HEK293 (cell line): Measurements from ENCODE around the gene CHMP6.
A peak's percentile ranks its signal among the peaks of the same experiment; 100 is the strongest.

Experiments
- CTCF ChIP-seq: fragments of 450-650 bp; formaldehyde crosslinking; IDR thresholded peaks from 2 replicates; pipeline ENCODE4 v1.5.1; 2016; ENCODE audit warnings: missing biosample characterization, missing genetic modification characterization
- GLIS1 ChIP-seq: fragments of 450-650 bp; formaldehyde crosslinking; IDR thresholded peaks from 2 replicates; pipeline ENCODE4 v1.5.1; 2016; ENCODE audit warnings: missing biosample characterization, missing genetic modification characterization
- GLIS2 ChIP-seq: fragments of 450-650 bp; formaldehyde crosslinking; IDR thresholded peaks from 2 replicates; pipeline ENCODE4 v1.5.1; 2016; ENCODE audit warnings: missing biosample characterization, missing genetic modification characterization
- PATZ1 ChIP-seq: fragments of 450-650 bp; formaldehyde crosslinking; IDR thresholded peaks from 2 replicates; pipeline ENCODE4 v1.5.1; 2016; ENCODE audit warnings: missing biosample characterization, missing genetic modification characterization
- SCRT2 ChIP-seq: fragments of 450-650 bp; formaldehyde crosslinking; IDR thresholded peaks from 2 replicates; pipeline ENCODE4 v1.5.1; 2016; ENCODE audit warnings: missing biosample characterization, missing genetic modification characterization
- SP2 ChIP-seq: fragments of 450-650 bp; formaldehyde crosslinking; IDR thresholded peaks from 2 replicates; pipeline ENCODE4 v1.5.1; 2016; ENCODE audit warnings: missing biosample characterization, missing genetic modification characterization
- TCF7L2 ChIP-seq: IDR thresholded peaks from 2 replicates; pipeline ENCODE4 v1.6.1; 2011; ENCODE audit warnings: low read depth, mild to moderate bottlenecking, inconsistent platforms, low read length, moderate library complexity, borderline replicate concordance
- ZBTB20 ChIP-seq: fragments of 450-650 bp; formaldehyde crosslinking; IDR thresholded peaks from 2 replicates; pipeline ENCODE4 v1.5.1; 2016; ENCODE audit warnings: missing biosample characterization, missing genetic modification characterization
- ZBTB21 ChIP-seq: fragments of 450-650 bp; formaldehyde crosslinking; IDR thresholded peaks from 2 replicates; pipeline ENCODE4 v1.5.1; 2017; ENCODE audit warnings: missing biosample characterization, missing genetic modification characterization
- ZFP3 ChIP-seq: fragments of 450-650 bp; formaldehyde crosslinking; IDR thresholded peaks from 2 replicates; pipeline ENCODE4 v1.5.1; 2016; ENCODE audit warnings: low read depth, missing biosample characterization, missing genetic modification characterization
- ZNF157 ChIP-seq: fragments of 450-650 bp; formaldehyde crosslinking; IDR thresholded peaks from 2 replicates; pipeline ENCODE4 v1.5.1; 2016; ENCODE audit warnings: missing biosample characterization, missing genetic modification characterization
- ZNF16 ChIP-seq: fragments of 450-650 bp; formaldehyde crosslinking; IDR thresholded peaks from 2 replicates; pipeline ENCODE4 v1.5.1; 2016; ENCODE audit warnings: low read depth, missing biosample characterization, missing genetic modification characterization
- ZNF174 ChIP-seq: fragments of 450-650 bp; formaldehyde crosslinking; IDR thresholded peaks from 2 replicates; pipeline ENCODE4 v1.5.0; 2017; ENCODE audit warnings: missing biosample characterization, mild to moderate bottlenecking, missing genetic modification characterization
- ZNF202 ChIP-seq: fragments of 450-650 bp; formaldehyde crosslinking; IDR thresholded peaks from 2 replicates; pipeline ENCODE4 v1.5.1; 2016; ENCODE audit warnings: missing biosample characterization, missing genetic modification characterization, borderline replicate concordance
- ZNF223 ChIP-seq: fragments of 450-650 bp; formaldehyde crosslinking; IDR thresholded peaks from 2 replicates; pipeline ENCODE4 v1.5.1; 2016; ENCODE audit warnings: missing biosample characterization, missing genetic modification characterization
- ZNF23 ChIP-seq: fragments of 450-650 bp; formaldehyde crosslinking; IDR thresholded peaks from 2 replicates; pipeline ENCODE4 v1.5.1; 2016; ENCODE audit warnings: missing biosample characterization, missing genetic modification characterization, borderline replicate concordance
- ZNF324 ChIP-seq: fragments of 450-650 bp; formaldehyde crosslinking; IDR thresholded peaks from 2 replicates; pipeline ENCODE4 v1.5.1; 2016; ENCODE audit warnings: missing biosample characterization, missing genetic modification characterization
- ZNF354C ChIP-seq: fragments of 450-650 bp; formaldehyde crosslinking; IDR thresholded peaks from 2 replicates; pipeline ENCODE4 v1.5.1; 2016; ENCODE audit warnings: missing biosample characterization, missing genetic modification characterization, low read depth, borderline replicate concordance
- ZNF366 ChIP-seq: fragments of 450-650 bp; formaldehyde crosslinking; conservative IDR thresholded peaks from 2 replicates; pipeline ENCODE4 v1.5.1; 2016; ENCODE audit warnings: missing biosample characterization, missing genetic modification characterization
- ZNF398 ChIP-seq: fragments of 450-650 bp; formaldehyde crosslinking; IDR thresholded peaks from 2 replicates; pipeline ENCODE4 v1.5.1; 2017; ENCODE audit warnings: missing biosample characterization, missing genetic modification characterization
- ZNF426 ChIP-seq: fragments of 450-650 bp; formaldehyde crosslinking; IDR thresholded peaks from 2 replicates; pipeline ENCODE4 v1.5.1; 2017; ENCODE audit warnings: missing biosample characterization, missing genetic modification characterization, mild to moderate bottlenecking, inconsistent platforms, moderate library complexity
- ZNF654 ChIP-seq: fragments of 450-650 bp; formaldehyde crosslinking; IDR thresholded peaks from 2 replicates; pipeline ENCODE4 v1.5.1; 2016; ENCODE audit warnings: low read depth, missing biosample characterization, missing genetic modification characterization
- ZNF658 ChIP-seq: fragments of 450-650 bp; formaldehyde crosslinking; IDR thresholded peaks from 2 replicates; pipeline ENCODE4; 2016; ENCODE audit warnings: missing biosample characterization, missing genetic modification characterization
- TF ChIP-seq, protein P1 (sequence below): fragments of 450-650 bp; formaldehyde crosslinking; conservative IDR thresholded peaks from 2 replicates; pipeline ENCODE4 v1.5.1; 2016; ENCODE audit warnings: low read depth, missing biosample characterization, missing genetic modification characterization
- TF ChIP-seq, protein P2 (sequence below): fragments of 450-650 bp; formaldehyde crosslinking; IDR thresholded peaks from 2 replicates; pipeline ENCODE4; 2016; ENCODE audit warnings: missing biosample characterization, missing genetic modification characterization
- TF ChIP-seq, protein P3 (sequence below): fragments of 450-650 bp; formaldehyde crosslinking; IDR thresholded peaks from 2 replicates; pipeline ENCODE4 v1.5.1; 2016; ENCODE audit warnings: missing biosample characterization, missing genetic modification characterization
- TF ChIP-seq, protein P4 (sequence below): IDR thresholded peaks from 2 replicates; pipeline ENCODE4 v1.6.1; 2011; ENCODE audit warnings: mild to moderate bottlenecking, low read depth, low read length, borderline replicate concordance

The CHMP6 gene

GRCh38 chr17:80980397-80981061, 11.1 kb upstream of the CHMP6 start (continued):
- TF ChIP-seq CTCF (tag by site-specific recombination): no peak
- TF ChIP-seq ZNF654 (tag by site-specific recombination): no peak
- no peak for TF ChIP-seq GLIS1 (tag by site-specific recombination)
- no peak for TF ChIP-seq SP2 (tag by site-specific recombination)
- TF ChIP-seq ZNF658: no peak
- TF ChIP-seq ZNF223 (tag by site-specific recombination): no peak
- 0 out of 2 replicates have a peak, but pooled peaks have one; percentile 9 for TF ChIP-seq ZBTB21 (tag by site-specific recombination)
- no peak for TF ChIP-seq ZFP3 (tag by site-specific recombination)
- peak; percentile 14 for TF ChIP-seq PATZ1
- TF ChIP-seq ZNF16 (tag by site-specific recombination): no peak
- no peak for TF ChIP-seq ZNF202
- TF ChIP-seq, protein P1, sequence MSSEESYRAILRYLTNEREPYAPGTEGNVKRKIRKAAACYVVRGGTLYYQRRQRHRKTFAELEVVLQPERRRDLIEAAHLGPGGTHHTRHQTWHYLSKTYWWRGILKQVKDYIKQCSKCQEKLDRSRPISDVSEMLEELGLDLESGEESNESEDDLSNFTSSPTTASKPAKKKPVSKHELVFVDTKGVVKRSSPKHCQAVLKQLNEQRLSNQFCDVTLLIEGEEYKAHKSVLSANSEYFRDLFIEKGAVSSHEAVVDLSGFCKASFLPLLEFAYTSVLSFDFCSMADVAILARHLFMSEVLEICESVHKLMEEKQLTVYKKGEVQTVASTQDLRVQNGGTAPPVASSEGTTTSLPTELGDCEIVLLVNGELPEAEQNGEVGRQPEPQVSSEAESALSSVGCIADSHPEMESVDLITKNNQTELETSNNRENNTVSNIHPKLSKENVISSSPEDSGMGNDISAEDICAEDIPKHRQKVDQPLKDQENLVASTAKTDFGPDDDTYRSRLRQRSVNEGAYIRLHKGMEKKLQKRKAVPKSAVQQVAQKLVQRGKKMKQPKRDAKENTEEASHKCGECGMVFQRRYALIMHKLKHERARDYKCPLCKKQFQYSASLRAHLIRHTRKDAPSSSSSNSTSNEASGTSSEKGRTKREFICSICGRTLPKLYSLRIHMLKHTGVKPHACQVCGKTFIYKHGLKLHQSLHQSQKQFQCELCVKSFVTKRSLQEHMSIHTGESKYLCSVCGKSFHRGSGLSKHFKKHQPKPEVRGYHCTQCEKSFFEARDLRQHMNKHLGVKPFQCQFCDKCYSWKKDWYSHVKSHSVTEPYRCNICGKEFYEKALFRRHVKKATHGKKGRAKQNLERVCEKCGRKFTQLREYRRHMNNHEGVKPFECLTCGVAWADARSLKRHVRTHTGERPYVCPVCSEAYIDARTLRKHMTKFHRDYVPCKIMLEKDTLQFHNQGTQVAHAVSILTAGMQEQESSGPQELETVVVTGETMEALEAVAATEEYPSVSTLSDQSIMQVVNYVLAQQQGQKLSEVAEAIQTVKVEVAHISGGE: no peak
- TF ChIP-seq GLIS2 (tag by site-specific recombination): no peak
- TF ChIP-seq ZNF157 (tag by site-specific recombination): 0 out of 2 replicates have a peak, but pooled peaks have one; percentile 14
- TF ChIP-seq, protein P2, sequence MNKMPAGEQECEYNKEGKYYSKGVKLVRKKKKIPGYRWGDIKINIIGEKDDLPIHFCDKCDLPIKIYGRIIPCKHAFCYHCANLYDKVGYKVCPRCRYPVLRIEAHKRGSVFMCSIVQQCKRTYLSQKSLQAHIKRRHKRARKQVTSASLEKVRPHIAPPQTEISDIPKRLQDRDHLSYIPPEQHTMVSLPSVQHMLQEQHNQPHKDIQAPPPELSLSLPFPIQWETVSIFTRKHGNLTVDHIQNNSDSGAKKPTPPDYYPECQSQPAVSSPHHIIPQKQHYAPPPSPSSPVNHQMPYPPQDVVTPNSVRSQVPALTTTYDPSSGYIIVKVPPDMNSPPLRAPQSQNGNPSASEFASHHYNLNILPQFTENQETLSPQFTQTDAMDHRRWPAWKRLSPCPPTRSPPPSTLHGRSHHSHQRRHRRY (tag by site-specific recombination): no peak
- no peak for TF ChIP-seq ZNF23
- TF ChIP-seq, protein P3, sequence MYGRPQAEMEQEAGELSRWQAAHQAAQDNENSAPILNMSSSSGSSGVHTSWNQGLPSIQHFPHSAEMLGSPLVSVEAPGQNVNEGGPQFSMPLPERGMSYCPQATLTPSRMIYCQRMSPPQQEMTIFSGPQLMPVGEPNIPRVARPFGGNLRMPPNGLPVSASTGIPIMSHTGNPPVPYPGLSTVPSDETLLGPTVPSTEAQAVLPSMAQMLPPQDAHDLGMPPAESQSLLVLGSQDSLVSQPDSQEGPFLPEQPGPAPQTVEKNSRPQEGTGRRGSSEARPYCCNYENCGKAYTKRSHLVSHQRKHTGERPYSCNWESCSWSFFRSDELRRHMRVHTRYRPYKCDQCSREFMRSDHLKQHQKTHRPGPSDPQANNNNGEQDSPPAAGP (tag by site-specific recombination): peak; percentile 97
- TF ChIP-seq ZNF398 (tag by site-specific recombination): peak; percentile 40
- TF ChIP-seq TCF7L2: no peak
- TF ChIP-seq ZNF354C: no peak
- no peak for TF ChIP-seq ZNF426
- no peak for TF ChIP-seq ZBTB20 (tag by site-specific recombination)
- TF ChIP-seq ZNF324 (tag by site-specific recombination): 0 out of 2 replicates have a peak, but pooled peaks have one; percentile 76
- TF ChIP-seq ZNF366 (tag by site-specific recombination): peak; percentile 99
- TF ChIP-seq ZNF174: no peak
- TF ChIP-seq, protein P4, sequence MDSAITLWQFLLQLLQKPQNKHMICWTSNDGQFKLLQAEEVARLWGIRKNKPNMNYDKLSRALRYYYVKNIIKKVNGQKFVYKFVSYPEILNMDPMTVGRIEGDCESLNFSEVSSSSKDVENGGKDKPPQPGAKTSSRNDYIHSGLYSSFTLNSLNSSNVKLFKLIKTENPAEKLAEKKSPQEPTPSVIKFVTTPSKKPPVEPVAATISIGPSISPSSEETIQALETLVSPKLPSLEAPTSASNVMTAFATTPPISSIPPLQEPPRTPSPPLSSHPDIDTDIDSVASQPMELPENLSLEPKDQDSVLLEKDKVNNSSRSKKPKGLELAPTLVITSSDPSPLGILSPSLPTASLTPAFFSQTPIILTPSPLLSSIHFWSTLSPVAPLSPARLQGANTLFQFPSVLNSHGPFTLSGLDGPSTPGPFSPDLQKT: no peak
- TF ChIP-seq SCRT2: no peak
